WI38 (cell line): Measurements from ENCODE around the gene PLXNA1.

Experiments
- H3K4me3 ChIP-seq: 2 replicates; pipeline ENCODE4 v1.5.1; 2011; ENCODE audit warnings: low read depth, mild to moderate bottlenecking, control low read depth, low read length
- CTCF ChIP-seq: IDR thresholded peaks from 2 replicates; pipeline ENCODE4 v1.5.1; 2012; ENCODE audit warnings: low read depth, mild to moderate bottlenecking, control low read depth, low read length

The PLXNA1 gene

DNA sequence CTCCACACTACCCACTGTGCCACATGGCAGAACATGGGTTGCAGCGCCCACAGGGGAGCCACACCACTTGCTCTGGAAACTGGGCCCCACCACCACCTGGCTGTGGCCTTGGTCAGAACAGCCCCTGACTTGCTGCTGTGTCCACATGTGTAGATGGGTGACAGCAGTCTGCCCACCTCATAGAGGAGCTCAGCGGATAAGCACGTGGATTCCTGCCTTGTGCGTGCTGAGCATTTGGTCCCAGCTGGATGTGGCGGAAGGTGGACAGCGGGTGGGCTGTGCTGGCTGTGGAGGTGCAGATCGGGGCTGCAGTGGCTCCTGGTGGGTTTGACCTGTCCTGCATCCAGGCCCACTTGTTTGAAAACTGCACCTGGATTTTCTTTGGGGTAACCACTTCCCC, 6.0 kb upstream of the PLXNA1 start:
- no peak for TF ChIP-seq CTCF
- H3K4me3 ChIP-seq, result no peak overlapping the region

DNA sequence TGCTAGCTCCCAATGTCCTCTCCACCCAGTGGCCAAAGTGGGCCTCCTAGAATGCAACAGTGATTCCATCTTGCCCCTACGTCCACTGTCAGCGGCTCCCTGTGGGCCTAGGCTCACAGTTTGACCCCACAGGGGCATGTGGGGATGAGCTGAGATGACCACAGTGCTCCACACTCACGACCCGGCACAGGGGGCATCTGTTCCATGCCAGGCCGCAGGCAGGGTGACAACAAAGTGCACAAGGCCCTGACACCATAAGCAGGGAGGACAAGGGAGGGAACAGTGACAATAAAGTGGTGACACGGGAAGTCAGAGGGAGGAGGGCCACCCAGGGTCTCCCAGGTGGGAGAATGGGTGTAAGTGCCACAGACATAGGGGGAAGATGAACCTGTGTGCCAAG, 5.1 kb upstream of the PLXNA1 start:
- TF ChIP-seq CTCF, result no peak
- H3K4me3 ChIP-seq, result no peak overlapping the region

DNA sequence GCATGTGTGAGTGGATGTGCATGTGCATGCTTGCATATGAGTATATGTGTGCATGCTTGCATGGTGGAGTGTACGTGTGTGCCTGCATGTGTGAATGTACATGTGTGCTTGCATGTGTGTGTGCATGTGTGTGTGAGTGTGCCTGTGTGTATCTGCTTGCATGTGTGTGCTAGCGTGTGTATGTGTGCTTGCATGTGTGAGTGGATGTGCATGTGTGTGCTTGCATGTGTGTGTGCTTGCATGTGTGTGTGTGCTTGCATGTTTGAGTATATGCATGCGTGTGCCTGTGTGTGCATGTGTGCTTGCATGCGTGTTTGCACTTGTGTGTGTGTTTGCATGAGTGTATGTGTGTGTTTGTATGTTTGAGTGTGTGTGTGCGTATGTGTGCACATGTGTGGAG, 4.6 kb upstream of the PLXNA1 start:
- H3K4me3 ChIP-seq, result no peak overlapping the region
- no peak for TF ChIP-seq CTCF

DNA sequence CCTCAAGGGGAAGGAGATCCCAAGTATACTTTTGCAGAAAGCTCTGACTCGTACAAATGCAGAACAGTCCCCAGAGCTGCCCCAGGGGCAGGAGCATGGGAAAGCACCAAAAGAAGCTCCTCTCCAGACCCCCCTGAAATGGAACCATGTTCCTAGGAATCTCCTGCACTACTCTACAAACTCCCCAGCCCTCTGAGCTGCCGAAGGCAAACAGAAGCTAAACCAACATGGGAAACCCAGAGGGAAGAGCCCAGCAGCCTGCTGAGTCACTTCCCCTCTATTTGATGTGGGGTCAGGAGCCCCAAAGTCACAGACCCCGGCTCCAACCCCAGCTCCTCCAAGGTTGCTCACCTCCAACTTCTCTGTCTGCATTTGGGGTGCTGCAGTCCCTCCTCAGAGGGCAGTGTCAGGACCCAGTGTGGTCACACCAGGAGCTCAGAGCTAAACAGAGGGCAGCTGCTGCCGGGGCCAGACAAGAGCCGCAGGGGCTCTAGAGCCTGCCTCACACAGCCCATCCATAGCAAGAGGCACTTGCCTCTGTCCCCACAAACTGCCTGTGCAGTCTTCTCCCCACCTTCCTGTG, 3.8 kb upstream of the PLXNA1 start:
- TF ChIP-seq CTCF, result no peak
- H3K4me3 ChIP-seq, result no peak overlapping the region

DNA sequence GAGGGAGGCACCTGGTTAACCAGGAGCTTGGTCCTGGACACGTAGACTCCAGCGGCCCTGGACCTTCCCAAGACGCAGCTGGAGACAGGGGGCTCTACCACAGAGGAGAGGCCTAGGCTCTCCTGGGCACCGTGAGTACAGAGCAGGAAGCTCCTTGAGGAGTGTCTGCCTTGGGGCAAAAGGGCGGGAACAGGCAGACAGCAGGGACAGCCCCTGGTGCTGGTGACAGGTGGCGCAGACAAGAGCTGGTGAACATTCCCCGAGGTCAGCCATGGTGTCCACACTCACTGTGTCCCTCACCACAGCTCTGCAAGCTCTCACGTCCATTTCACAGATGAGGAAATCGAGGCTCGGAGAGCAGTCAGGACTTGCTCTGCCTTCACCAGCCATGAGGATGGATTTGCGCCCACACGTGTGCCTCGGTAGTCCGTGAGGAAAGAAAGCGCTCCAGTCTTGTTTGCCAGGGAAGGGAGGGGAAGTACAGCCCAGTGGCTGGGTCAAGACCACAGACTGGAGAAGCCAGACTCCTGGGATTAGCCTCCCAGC, 2.6 kb upstream of the PLXNA1 start:
- H3K4me3 ChIP-seq, result no peak overlapping the region
- no peak for TF ChIP-seq CTCF

GRCh38 chr3:126982126-126982470, 817 bp upstream of the PLXNA1 start:
- TF ChIP-seq CTCF, result no peak
- peak overlapping the region; percentile 57 for H3K4me3 ChIP-seq

- TF ChIP-seq CTCF, result no peak
- H3K4me3 ChIP-seq, result peak overlapping the region; percentile 87
These were observed 349 bp downstream of the PLXNA1 start for GRCh38 chr3:126983276-126983652.
